ENCODE results near the gene IQGAP3.

- TF ChIP-seq CTCF (IDR thresholded peaks at IDR 0.05 in 8 of 11, conservative IDR thresholded peaks at IDR 0.05 in 3 of 11) (no peak), POLR2A (IDR thresholded peaks at IDR 0.05) (no peak)
These were observed 22.0 kb downstream of the IQGAP3 start for GRCh38 chr1:156550346-156550745.
